GM12878 (cell line): ENCODE results near the gene LIG1. TPM values are rescaled to one million over a fixed set of nuclear protein-coding genes. Genes with fewer than 3 reads are reported as not detected.

ENCODE experiments used
- ATAC-seq: fragments of 200-7000 bp; cut with Tn5 transposase; 3 replicates; pipeline ENCODE4 v1.9.1; 2020; ENCODE audit warnings: mild to moderate bottlenecking, moderate library complexity
- BruUV-seq: library from RNA; stranded (reverse); fragments of 400-500 nt; replicated peaks from 2 replicates; lab custom pipeline; 2021; lab: Mats Ljungman, UMichigan
- CTCF ChIA-PET: fragments of 300-600 bp; sonication (Branson Sonifier 250); formaldehyde crosslinking; extraction: SDS; loops from one replicate; lab custom pipeline; 2021; ENCODE audit warnings: inconsistent platforms; lab: Yijun Ruan, JAX
- POLR2A ChIA-PET: fragments of 350-600 bp; formaldehyde crosslinking; extraction: SDS; loops from one replicate; lab custom pipeline; 2021; ENCODE audit warnings: inconsistent platforms; lab: Charles Lee
- RAD21 ChIA-PET: fragments of 300-600 bp; sonication (Branson Sonifier 250); formaldehyde crosslinking; loops from one replicate; lab custom pipeline; 2023; ENCODE audit warnings: antibody characterized with exemption; ENCODE audit not compliant: unreplicated experiment; lab: Charles Lee
- SMC1A ChIA-PET: fragments of 300-600 bp; sonication (Branson Sonifier 250); formaldehyde crosslinking; loops from one replicate; lab custom pipeline; 2023; ENCODE audit not compliant: unreplicated experiment, uncharacterized antibody; lab: Charles Lee
- DNase-seq: peaks from one replicate; pipeline ENCODE4 v3.0.0-alpha.2; 2011; ENCODE audit warnings: low read depth, low spot score
- FAIRE-seq: peaks from 3 replicates; lab custom pipeline; 2011; peaks lifted over from hg19 to GRCh38; lab: Jason Lieb, UNC
- H2AFZ ChIP-seq: 2 replicates; pipeline ENCODE4 v1.6.0; 2011; ENCODE audit warnings: low read depth, low read length, control low read depth; ENCODE audit not compliant: control insufficient read depth
- H3K27ac ChIP-seq: 2 replicates; pipeline ENCODE4 v1.5.1; 2011; ENCODE audit warnings: control low read depth; ENCODE audit not compliant: control insufficient read depth, insufficient read depth
- H3K27me3 ChIP-seq, 2 experiments: replicated peaks in 1 of 2; 2 replicates each; pipeline versions ENCODE4 v1.6.0 to v1.6.1; 2011; ENCODE audit warnings: low read length in 1 of 2; ENCODE audit not compliant: control insufficient read depth in 2 of 2, insufficient read depth in 2 of 2
- H3K36me3 ChIP-seq, 2 experiments: 2 replicates each; pipeline ENCODE4 v1.5.1; 2011; ENCODE audit warnings: low read length in 1 of 2; ENCODE audit not compliant: control insufficient read depth in 2 of 2, insufficient read depth in 2 of 2
- H3K4me1 ChIP-seq: 2 replicates; pipeline ENCODE4 v1.6.1; 2011; ENCODE audit warnings: mild to moderate bottlenecking, low read length, moderate library complexity, mixed read lengths; ENCODE audit not compliant: control insufficient read depth, insufficient read depth
- H3K4me2 ChIP-seq: 2 replicates; pipeline ENCODE4 v1.6.0; 2011; ENCODE audit warnings: control low read depth; ENCODE audit not compliant: control insufficient read depth, insufficient read depth
- H3K4me3 ChIP-seq: fragments of 200-600 bp; sonication (generic); 2 replicates; pipeline ENCODE4 v1.5.1; 2016
- H3K79me2 ChIP-seq: 2 replicates; pipeline ENCODE4 v1.6.0; 2011; ENCODE audit warnings: low read length; ENCODE audit not compliant: control insufficient read depth, insufficient read depth
- H3K9ac ChIP-seq: 2 replicates; pipeline ENCODE4 v1.8.0; 2011; ENCODE audit warnings: low read length, control low read depth, mixed read lengths; ENCODE audit not compliant: control insufficient read depth, insufficient read depth
- H3K9me3 ChIP-seq: replicated peaks from 3 replicates; pipeline ENCODE4 v1.5.1; 2011; ENCODE audit warnings: mild to moderate bottlenecking, low read length; ENCODE audit not compliant: control insufficient read depth, insufficient read depth
- H4K20me1 ChIP-seq: 2 replicates; pipeline ENCODE4 v1.6.0; 2011; ENCODE audit not compliant: control insufficient read depth, insufficient read depth
- ATF3 ChIP-seq: IDR thresholded peaks from 2 replicates; pipeline ENCODE4 v1.6.1; 2011; ENCODE audit warnings: low read depth, mild to moderate bottlenecking, low read length, moderate library complexity, borderline replicate concordance; ENCODE audit errors: extremely low read depth
- CBX5 ChIP-seq: sonication (generic); IDR thresholded peaks from 2 replicates; pipeline ENCODE4 v1.6.1; 2016; ENCODE audit warnings: low read depth, moderate library complexity, mild to moderate bottlenecking, inconsistent platforms
- ETV6 ChIP-seq, 2 experiments: fragments of 450-650 bp in 1 of 2; IDR thresholded peaks in 1 of 2; conservative IDR thresholded peaks in 1 of 2; 2 replicates each; pipeline ENCODE4 v1.6.1; 2014; ENCODE audit warnings: antibody characterized with exemption in 1 of 2, borderline replicate concordance in 1 of 2, low read depth in 1 of 2, mild to moderate bottlenecking in 1 of 2, moderate library complexity in 1 of 2
- FOS ChIP-seq: IDR thresholded peaks from 3 replicates; pipeline ENCODE4 v1.6.1; 2011; ENCODE audit warnings: borderline replicate concordance; ENCODE audit not compliant: insufficient read length; ENCODE audit errors: extremely low read depth
- JUNB ChIP-seq: IDR thresholded peaks from 2 replicates; pipeline ENCODE4 v1.6.1; 2016; ENCODE audit warnings: antibody characterized with exemption, mild to moderate bottlenecking
- KDM1A ChIP-seq: fragments of 200-600 bp; sonication (generic); IDR thresholded peaks from 2 replicates; pipeline ENCODE4 v1.6.1; 2016; ENCODE audit warnings: borderline replicate concordance
- MTA2 ChIP-seq: fragments of 450-650 bp; IDR thresholded peaks from 2 replicates; pipeline ENCODE4 v1.6.1; 2016; ENCODE audit warnings: low read depth, mild to moderate bottlenecking, moderate library complexity
- MXI1 ChIP-seq: fragments of 150-350 bp; IDR thresholded peaks from 2 replicates; pipeline ENCODE4 v1.6.1; 2011; ENCODE audit warnings: low read depth, mild to moderate bottlenecking, inconsistent platforms, low read length, improper control_type of control experiment
- RB1 ChIP-seq: fragments of 450-650 bp; formaldehyde crosslinking; IDR thresholded peaks from 2 replicates; pipeline ENCODE4 v1.6.1; 2017; ENCODE audit warnings: mild to moderate bottlenecking, borderline replicate concordance
- RBBP5 ChIP-seq: fragments of 200-600 bp; sonication (generic); conservative IDR thresholded peaks from 2 replicates; pipeline ENCODE4 v1.6.1; 2016
- RUNX3 ChIP-seq: IDR thresholded peaks from 2 replicates; pipeline ENCODE4 v1.6.1; 2012; ENCODE audit warnings: low read length, inconsistent platforms
- SREBF2 ChIP-seq: IDR thresholded peaks from 2 replicates; pipeline ENCODE4 v1.6.1; 2012; ENCODE audit warnings: mild to moderate bottlenecking, low read length
- SRF ChIP-seq, 2 experiments: IDR thresholded peaks; 2 replicates each; pipeline ENCODE4 v1.6.1; 2011; ENCODE audit warnings: low read depth in 2 of 2, low read length in 2 of 2, mild to moderate bottlenecking in 1 of 2, moderate library complexity in 1 of 2
- STAT3 ChIP-seq: IDR thresholded peaks from 2 replicates; pipeline ENCODE4 v1.6.1; 2011; ENCODE audit warnings: low read depth, low read length, improper control_type of control experiment
- TCF3 ChIP-seq: IDR thresholded peaks from 2 replicates; pipeline ENCODE4 v1.6.1; 2012; ENCODE audit warnings: low read depth, mild to moderate bottlenecking, low read length, borderline replicate concordance; ENCODE audit not compliant: insufficient read depth
- USF1 ChIP-seq: IDR thresholded peaks from 2 replicates; pipeline ENCODE4 v1.6.1; 2011; ENCODE audit warnings: borderline replicate concordance, low read depth, mild to moderate bottlenecking, moderate library complexity, mixed read lengths, low read length; ENCODE audit not compliant: insufficient read depth; ENCODE audit errors: extremely low read length
- ZBTB4 ChIP-seq: fragments of 450-650 bp; formaldehyde crosslinking; IDR thresholded peaks from 2 replicates; pipeline ENCODE4 v1.4.0; 2022; ENCODE audit warnings: mild to moderate bottlenecking, moderate library complexity
- ZNF622 ChIP-seq: fragments of 450-650 bp; IDR thresholded peaks from 2 replicates; pipeline ENCODE4 v1.6.1; 2017; ENCODE audit warnings: mild to moderate bottlenecking, inconsistent platforms
- ZSCAN29 ChIP-seq: fragments of 450-650 bp; IDR thresholded peaks from 2 replicates; pipeline ENCODE4 v1.6.1; 2017; ENCODE audit warnings: mild to moderate bottlenecking, moderate library complexity
- WGBS: methylation state at CpG from one replicate; pipeline ENCODE4 v1.1.6; 2016; ENCODE audit warnings: low lambda C conversion rate; ENCODE audit not compliant: insufficient replicate concordance, insufficient coverage; ENCODE audit errors: missing lambda C conversion rate; 5-methylcytosine and 5-hydroxymethylcytosine counted together
- in situ Hi-C: fragments of 300-500 bp; cut with MboI; formaldehyde crosslinking; loops from 9 replicates; pipeline ENCODE4 v1.14.3; 2018; ENCODE audit warnings: mixed read lengths
- intact Hi-C: fragments of 100-400 bp; cut with micrococcal nuclease; formaldehyde crosslinking; loops from one replicate; pipeline ENCODE4 v1.14.2; 2022; ENCODE audit not compliant: unreplicated experiment
- polyA plus RNA-seq, 11 experiments: library from polyadenylated mRNA; depleted of rRNA in 4 of 11; unstranded in 6 of 11; stranded (reverse) in 5 of 11; fragments of >200 nt; fragmentation: Nextera tagmentation in 4 of 11; fragmentation: Illumina TruSeq in 1 of 11; extraction: Ambion mirVana in 4 of 11; extraction: Trizol in 1 of 11; gene quantifications; 1 replicate in 1 of 11; 2 replicates in 10 of 11; pipeline versions ENCODE4 v1.2.1 to v1.2.3, GENCODE V29; 2011 to 2016; ENCODE audit warnings: inconsistent platforms in 2 of 11, missing spikeins in 2 of 11, low read depth in 1 of 11
- total RNA-seq, 4 experiments: library from RNA; depleted of rRNA in 3 of 4; stranded (reverse); fragments of >200 nt in 3 of 4; fragmentation: Illumina TruSeq in 1 of 4; extraction: Trizol in 1 of 4; gene quantifications; 2 replicates each; pipeline versions ENCODE4 v1.2.1 to v1.2.3, GENCODE V29; 2013 to 2021

Gene LIG1
- total and polyA plus RNA-seq, 10 of the 15 experiments (the other 5 are each of a cell fraction or from before 2014, with no cell fraction given), result 7.8 to 117 (median 73.7) TPM

- TF ChIP-seq FOS, result no peak
- TF ChIP-seq KDM1A, result no peak
- no peak for TF ChIP-seq ETV6 (conservative IDR thresholded peaks at IDR 0.05 in 1 of 2, IDR thresholded peaks at IDR 0.05 in 1 of 2; ENCODE audit: borderline replicate concordance in 1 of 2, low read depth in 1 of 2)
- TF ChIP-seq TCF3, result no peak
- TF ChIP-seq ZSCAN29, result no peak
- TF ChIP-seq RBBP5, result no peak
- TF ChIP-seq CBX5, result no peak
Observed at GRCh38 chr19:48192750-48193149, 22.6 kb upstream of the LIG1 start (continued).

- BruUV-seq, result no TSS peak
- no peaks in the 10 kb centered on the region for H3K36me3 ChIP-seq
- CTCF ChIA-PET, result interaction anchor here (1.4 to 2.7 kb wide), 3 partner anchors 13 to 227 kb away, joined by 4 to 7 read pairs (median 6); no protein-coding TSS in a partner anchor
- no peak overlapping the region for H3K9ac ChIP-seq
- no peak for DNase-seq
- H2AFZ ChIP-seq, result no peak overlapping the region
- FAIRE-seq, result no peak
- intact Hi-C loops (no loop called here), in situ Hi-C loops (no loop called here)
- WGBS, result 96% methylated on average over 3 of the region's 3 CpGs
- ATAC-seq, result no peak
- H3K4me3 ChIP-seq, result no peak overlapping the region
- H3K9me3 ChIP-seq, result no peaks in the 10 kb centered on the region
- RAD21 ChIA-PET, result no interaction called here
- TF ChIP-seq USF1 (no peak), MTA2 (no peak), ZBTB4 (CRISPR knock-in tag) (no peak), RUNX3 (no peak), MXI1 (no peak), SREBF2 (no peak), JUNB (no peak), STAT3 (no peak), ZNF622 (no peak), ATF3 (no peak), SRF (IDR thresholded peaks at IDR 0.05; ENCODE audit: low read depth in 2 of 2, low read length in 2 of 2) (no peak), RB1 (no peak)
- SMC1A ChIA-PET, result interaction anchor here (1.4 kb wide), 1 partner anchor 13 kb away, joined by 3 read pairs; no protein-coding TSS in a partner anchor
- H3K27ac ChIP-seq, result no peak overlapping the region
- H3K4me1 ChIP-seq, result peaks cover 9% of the 10 kb centered on the region
- H4K20me1 ChIP-seq, result no peaks in the 10 kb centered on the region
- H3K4me2 ChIP-seq, result no peak overlapping the region
- no peaks in the 10 kb centered on the region for H3K79me2 ChIP-seq
- POLR2A ChIA-PET, result interaction anchor here (0.9 to 1.3 kb wide), 2 partner anchors 13 to 19 kb away, joined by 3 to 4 read pairs; no protein-coding TSS in a partner anchor
- H3K27me3 ChIP-seq, result no peaks in the 10 kb centered on the region
Observed at GRCh38 chr19:48190885-48191284, 20.7 kb upstream of the LIG1 start.
